ENCODE results near the gene MTMR11.
"Not testable (repeated sequence)": the region's sequence is repeated elsewhere in the genome, so short reads cannot be mapped to it uniquely, and the experiment has no call there.

The MTMR11 gene

GRCh38 chr1:149899460-149900284, 37.0 kb downstream of the MTMR11 start, which contains the start of gene BOLA1:
Gene BOLA1 (plus strand): TSS chr1:149899568. CDS start chr1:149900060, 492 bp downstream.
- DNase-seq = peak; percentile 95

- no peak for DNase-seq
Observed at GRCh38 chr1:149896575-149896974, 40.1 kb downstream of the MTMR11 start.

GRCh38 chr1:149888999-149889289, 47.7 kb downstream of the MTMR11 start:
- DNase-seq = no peak

GRCh38 chr1:149888247-149888998, 48.3 kb downstream of the MTMR11 start:
- DNase-seq = peak; percentile 80

GRCh38 chr1:149887456-149888246, 49.0 kb downstream of the MTMR11 start:
- DNase-seq = peak; percentile 95

GRCh38 chr1:149887196-149887455, 49.6 kb downstream of the MTMR11 start:
- not testable (repeated sequence) for DNase-seq

GRCh38 chr1:149886396-149887195, 50.1 kb downstream of the MTMR11 start:
- DNase-seq = peak; percentile 98

- DNase-seq = not testable (repeated sequence)
Observed at GRCh38 chr1:149886121-149886395, 50.6 kb downstream of the MTMR11 start.

GRCh38 chr1:149885339-149886120, 51.1 kb downstream of the MTMR11 start:
- DNase-seq = peak; percentile 80

- peak; percentile 23 for DNase-seq
Observed at GRCh38 chr1:149884433-149885338, 52.0 kb downstream of the MTMR11 start.

- no peak for DNase-seq
Observed at GRCh38 chr1:149883598-149884247, 53.0 kb downstream of the MTMR11 start.

GRCh38 chr1:149881876-149882275, 54.8 kb downstream of the MTMR11 start:
- no peak for DNase-seq

- no peak for DNase-seq
Observed at GRCh38 chr1:149879556-149879955, 57.1 kb downstream of the MTMR11 start.
